Osteocyte (in vitro differentiated cells): ENCODE measurements around the gene SMYD3. TPM values are rescaled to one million over a fixed set of nuclear protein-coding genes. Genes with fewer than 3 reads are reported as not detected.

Experiments used
- DNase-seq: peaks from one replicate; pipeline ENCODE4 v3.0.0; 2021; ENCODE audit warnings: mixed read lengths; ENCODE audit not compliant: unreplicated experiment; ENCODE audit errors: extremely low spot score
- H3K27ac Mint-ChIP-seq: one replicate; pipeline ENCODE4 v1.8.0; 2021; ENCODE audit warnings: mild to moderate bottlenecking, mixed read lengths; ENCODE audit not compliant: unreplicated experiment
- H3K27me3 Mint-ChIP-seq: one replicate; pipeline ENCODE4 v1.8.0; 2021; ENCODE audit warnings: mixed read lengths; ENCODE audit not compliant: unreplicated experiment
- H3K36me3 Mint-ChIP-seq: one replicate; pipeline ENCODE4 v1.8.0; 2021; ENCODE audit warnings: mixed read lengths; ENCODE audit not compliant: unreplicated experiment
- H3K4me1 Mint-ChIP-seq: one replicate; pipeline ENCODE4 v1.8.0; 2021; ENCODE audit warnings: mixed read lengths; ENCODE audit not compliant: unreplicated experiment
- H3K4me3 Mint-ChIP-seq: one replicate; pipeline ENCODE4 v1.8.0; 2021; ENCODE audit warnings: mild to moderate bottlenecking, moderate library complexity, mixed read lengths; ENCODE audit not compliant: unreplicated experiment
- H3K9me3 Mint-ChIP-seq: one replicate; pipeline ENCODE4 v1.8.0; 2021; ENCODE audit warnings: mixed read lengths; ENCODE audit not compliant: unreplicated experiment
- total RNA-seq: library from RNA; stranded (reverse); gene quantifications from 2 replicates; pipeline ENCODE4 v1.2.1, GENCODE V29; 2021
- TF ChIP-seq, protein P1 (sequence below): fragments of 200-600 bp; sonication (generic); IDR thresholded peaks from 2 replicates; pipeline ENCODE4 v1.5.0; 2021; ENCODE audit warnings: antibody characterized with exemption, mild to moderate bottlenecking, moderate library complexity

SMYD3 gene
- total RNA-seq, 1 donor from 2014 or later: 22.3 TPM

DNA sequence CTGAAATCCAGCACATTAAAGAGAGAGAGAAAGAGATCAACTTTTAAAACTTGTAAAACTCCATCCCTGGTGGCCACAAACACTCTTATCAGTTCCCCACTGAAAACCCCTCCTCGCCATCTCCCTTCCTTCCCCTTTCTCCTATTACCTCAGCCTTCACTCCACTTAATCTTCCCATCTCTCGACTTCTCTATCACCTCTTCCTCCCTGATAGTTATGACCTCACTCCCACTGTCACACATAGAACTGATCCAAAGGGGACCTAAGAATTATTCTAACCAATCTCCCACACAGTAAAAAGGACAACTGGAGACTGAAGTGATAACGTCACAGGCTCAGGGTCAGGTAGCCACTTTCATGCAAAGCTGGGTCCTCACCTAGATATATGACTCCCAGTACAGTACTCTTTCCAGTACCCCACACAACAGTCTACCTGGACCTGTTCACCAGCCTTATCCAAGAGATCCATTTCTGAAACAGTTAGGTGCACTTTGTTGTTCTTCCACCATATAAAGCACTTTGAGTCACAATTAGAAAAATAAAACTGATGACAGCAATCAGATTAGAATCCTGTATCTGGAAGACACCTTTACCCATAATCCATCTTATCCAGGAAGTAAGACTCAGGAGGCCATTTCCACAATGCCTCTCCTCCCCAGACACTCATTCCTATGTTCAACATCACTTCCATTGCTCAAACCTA, 324.8 kb downstream of the SMYD3 start:
- TF ChIP-seq, protein P1, sequence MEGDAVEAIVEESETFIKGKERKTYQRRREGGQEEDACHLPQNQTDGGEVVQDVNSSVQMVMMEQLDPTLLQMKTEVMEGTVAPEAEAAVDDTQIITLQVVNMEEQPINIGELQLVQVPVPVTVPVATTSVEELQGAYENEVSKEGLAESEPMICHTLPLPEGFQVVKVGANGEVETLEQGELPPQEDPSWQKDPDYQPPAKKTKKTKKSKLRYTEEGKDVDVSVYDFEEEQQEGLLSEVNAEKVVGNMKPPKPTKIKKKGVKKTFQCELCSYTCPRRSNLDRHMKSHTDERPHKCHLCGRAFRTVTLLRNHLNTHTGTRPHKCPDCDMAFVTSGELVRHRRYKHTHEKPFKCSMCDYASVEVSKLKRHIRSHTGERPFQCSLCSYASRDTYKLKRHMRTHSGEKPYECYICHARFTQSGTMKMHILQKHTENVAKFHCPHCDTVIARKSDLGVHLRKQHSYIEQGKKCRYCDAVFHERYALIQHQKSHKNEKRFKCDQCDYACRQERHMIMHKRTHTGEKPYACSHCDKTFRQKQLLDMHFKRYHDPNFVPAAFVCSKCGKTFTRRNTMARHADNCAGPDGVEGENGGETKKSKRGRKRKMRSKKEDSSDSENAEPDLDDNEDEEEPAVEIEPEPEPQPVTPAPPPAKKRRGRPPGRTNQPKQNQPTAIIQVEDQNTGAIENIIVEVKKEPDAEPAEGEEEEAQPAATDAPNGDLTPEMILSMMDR: no peak
- no peak for DNase-seq
- Mint-ChIP-seq H3K27ac (no peak overlapping the region), H3K4me3 (no peak overlapping the region), H3K4me1 (no peaks in the 10 kb centered on the region), H3K9me3 (no peaks in the 10 kb centered on the region), H3K27me3 (no peaks in the 10 kb centered on the region), H3K36me3 (no peaks in the 10 kb centered on the region)

- Mint-ChIP-seq H3K4me3 (no peak overlapping the region), H3K27ac (no peak overlapping the region), H3K4me1 (no peaks in the 10 kb centered on the region), H3K36me3 (no peaks in the 10 kb centered on the region), H3K27me3 (no peaks in the 10 kb centered on the region), H3K9me3 (no peaks in the 10 kb centered on the region)
- DNase-seq: no peak
- TF ChIP-seq, protein P1: no peak
These were observed 325.8 kb downstream of the SMYD3 start for GRCh38 chr1:246181241-246181640.

DNA sequence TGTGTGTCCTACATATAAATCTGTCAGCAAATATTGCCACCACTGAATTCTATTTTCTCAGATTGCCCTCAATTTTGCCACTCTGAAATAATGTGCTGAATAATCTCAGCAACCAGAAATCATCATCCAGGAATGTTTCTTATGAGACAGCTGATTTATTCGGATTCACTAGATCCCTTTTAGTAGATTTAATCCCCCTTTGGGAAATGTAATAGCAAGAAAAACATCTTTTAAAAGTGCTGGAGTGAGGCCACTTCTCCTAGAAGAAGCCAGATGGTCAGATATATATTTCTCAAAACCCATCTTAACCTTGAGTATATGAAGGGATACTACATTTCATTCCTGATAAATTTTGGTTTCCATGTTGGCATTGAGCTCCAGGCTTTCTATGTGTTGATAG, 327.7 kb downstream of the SMYD3 start:
- no peaks in the 10 kb centered on the region for H3K36me3 Mint-ChIP-seq
- TF ChIP-seq, protein P1: no peak
- H3K4me3 Mint-ChIP-seq: no peak overlapping the region
- H3K27me3 Mint-ChIP-seq: no peaks in the 10 kb centered on the region
- no peak for DNase-seq
- no peak overlapping the region for H3K27ac Mint-ChIP-seq
- H3K9me3 Mint-ChIP-seq: no peaks in the 10 kb centered on the region
- H3K4me1 Mint-ChIP-seq: no peaks in the 10 kb centered on the region

- no peak overlapping the region for H3K27ac Mint-ChIP-seq
- H3K4me1 Mint-ChIP-seq: no peaks in the 10 kb centered on the region
These were observed 328.3 kb downstream of the SMYD3 start for GRCh38 chr1:246178717-246179311.

More at GRCh38 chr1:246178717-246179311, 328.3 kb downstream of the SMYD3 start:
- TF ChIP-seq, protein P1: no peak
- Mint-ChIP-seq H3K4me3 (no peak overlapping the region), H3K36me3 (no peaks in the 10 kb centered on the region), H3K9me3 (no peaks in the 10 kb centered on the region), H3K27me3 (no peaks in the 10 kb centered on the region)
- no peak for DNase-seq
